GM21528 (cell line): ENCODE results near the gene PLEKHA6.

Source experiments
- ATAC-seq: cut with Tn5 transposase; IDR thresholded peaks from one replicate; pipeline ENCODE4 v1.9.1; 2021; ENCODE audit warnings: mild to moderate bottlenecking, moderate library complexity; ENCODE audit not compliant: unreplicated experiment, low FRiP score

The PLEKHA6 gene

DNA sequence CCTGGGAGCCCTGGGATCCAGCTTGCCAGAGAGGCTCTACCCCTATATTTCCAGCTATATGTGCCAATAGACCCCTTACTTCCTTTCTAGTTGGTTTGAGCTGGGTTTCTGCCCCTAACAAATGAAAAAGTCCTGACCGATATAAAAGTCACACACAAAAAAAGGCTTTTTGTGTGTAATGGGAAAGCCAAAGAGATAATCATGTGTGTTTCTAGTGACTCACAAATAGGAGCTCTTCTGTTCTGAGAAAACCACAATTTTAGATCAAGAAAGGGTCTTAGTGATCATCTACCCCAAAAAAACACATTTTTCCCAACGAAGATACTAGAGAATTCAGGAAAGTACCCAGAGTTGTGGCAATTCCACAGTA is 23.0 kb upstream of the PLEKHA6 start:
- no peak for ATAC-seq

DNA sequence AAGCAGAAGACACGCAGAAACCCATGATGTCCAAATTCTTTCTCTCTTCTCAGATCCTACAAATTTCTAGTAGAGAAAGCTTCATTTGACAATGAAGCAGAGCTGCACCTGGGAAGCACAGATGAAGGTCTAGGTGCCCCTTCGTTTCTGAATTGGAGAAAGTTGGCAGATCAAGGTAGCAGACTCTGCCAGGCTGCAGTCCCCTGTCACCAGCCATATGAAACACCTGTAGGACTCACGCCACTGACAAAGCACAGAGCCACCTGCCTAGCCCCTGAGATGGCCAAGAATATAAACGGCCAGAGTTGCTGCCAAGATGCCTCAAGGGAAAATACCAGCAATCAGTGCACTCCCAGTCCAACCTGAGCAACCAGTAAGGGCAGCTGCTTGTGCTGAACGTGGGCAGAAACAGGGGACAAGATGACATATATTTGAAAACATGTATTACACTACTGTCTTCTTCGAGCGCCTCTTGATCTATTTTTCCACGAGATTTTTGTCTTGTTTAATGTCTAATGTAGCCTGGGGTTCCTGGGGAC is 20.6 kb upstream of the PLEKHA6 start:
- no peak for ATAC-seq

DNA sequence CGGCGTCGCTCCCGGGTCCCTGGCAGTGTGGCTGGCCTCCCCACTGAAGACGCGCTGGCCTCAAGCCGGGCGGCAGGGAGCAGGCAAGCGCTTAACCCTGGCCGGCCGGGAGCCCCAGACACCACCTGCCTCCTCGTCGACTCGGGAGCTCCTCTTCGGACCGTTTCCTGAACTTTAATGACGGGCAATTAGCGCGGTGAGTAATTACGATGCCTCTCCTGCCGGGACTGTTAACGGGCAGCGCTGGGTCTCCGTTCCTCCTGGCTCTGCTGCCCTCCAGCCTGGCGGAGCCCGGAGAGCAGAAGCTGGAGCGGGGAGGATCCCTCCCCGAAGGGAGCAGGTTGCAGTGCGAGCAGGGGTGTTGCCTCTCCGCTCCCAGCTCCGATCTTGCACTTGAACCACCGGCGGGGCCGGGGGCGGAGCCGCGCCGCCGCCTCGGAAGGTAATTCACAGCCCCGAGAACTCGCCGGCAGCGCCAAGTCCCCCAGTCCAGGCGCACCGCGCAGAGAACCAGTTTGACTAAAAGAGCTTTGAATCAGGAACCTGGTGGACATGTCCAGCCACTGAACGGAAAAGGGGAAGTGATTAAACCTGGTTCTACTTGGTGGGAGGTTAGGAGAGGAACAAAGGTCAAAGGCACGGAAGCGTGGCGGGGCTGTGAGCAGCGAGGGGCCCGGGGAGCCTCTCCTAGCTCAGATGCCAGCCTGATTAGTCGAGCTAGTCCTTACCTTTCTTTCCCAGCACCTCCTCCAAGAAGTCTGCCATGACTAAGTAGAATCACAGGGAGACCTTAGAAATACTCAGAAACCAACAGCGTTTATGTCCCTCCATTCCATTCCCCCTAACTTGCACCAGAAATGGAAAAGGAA is 18.3 kb upstream of the PLEKHA6 start:
- ATAC-seq = no peak

GRCh38 chr1:204376919-204377799 is 17.4 kb upstream of the PLEKHA6 start:
- ATAC-seq = no peak

GRCh38 chr1:204376465-204376864 is 16.7 kb upstream of the PLEKHA6 start:
- no peak for ATAC-seq

GRCh38 chr1:204373911-204374310 is 14.2 kb upstream of the PLEKHA6 start:
- ATAC-seq = no peak

DNA sequence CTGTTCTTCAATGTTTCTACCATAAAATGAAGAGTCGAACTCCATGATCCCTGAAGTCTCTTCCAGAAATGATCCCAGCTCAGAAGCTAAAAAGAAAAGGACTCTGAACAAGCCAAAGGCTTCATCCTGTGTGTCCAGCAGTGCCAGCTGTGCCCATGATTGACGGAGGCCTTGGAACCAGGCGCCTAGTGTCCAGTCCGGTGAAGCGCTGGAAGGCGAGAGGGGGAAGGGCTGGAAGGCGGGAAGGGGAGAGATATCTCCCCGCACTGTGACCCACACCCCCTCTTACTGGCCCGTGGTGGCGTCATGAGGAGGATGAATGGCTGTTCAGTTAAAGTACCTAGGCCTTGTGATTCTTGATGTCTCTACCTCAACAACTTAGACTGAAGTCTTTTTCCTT is 10.4 kb upstream of the PLEKHA6 start:
- ATAC-seq = no peak

DNA sequence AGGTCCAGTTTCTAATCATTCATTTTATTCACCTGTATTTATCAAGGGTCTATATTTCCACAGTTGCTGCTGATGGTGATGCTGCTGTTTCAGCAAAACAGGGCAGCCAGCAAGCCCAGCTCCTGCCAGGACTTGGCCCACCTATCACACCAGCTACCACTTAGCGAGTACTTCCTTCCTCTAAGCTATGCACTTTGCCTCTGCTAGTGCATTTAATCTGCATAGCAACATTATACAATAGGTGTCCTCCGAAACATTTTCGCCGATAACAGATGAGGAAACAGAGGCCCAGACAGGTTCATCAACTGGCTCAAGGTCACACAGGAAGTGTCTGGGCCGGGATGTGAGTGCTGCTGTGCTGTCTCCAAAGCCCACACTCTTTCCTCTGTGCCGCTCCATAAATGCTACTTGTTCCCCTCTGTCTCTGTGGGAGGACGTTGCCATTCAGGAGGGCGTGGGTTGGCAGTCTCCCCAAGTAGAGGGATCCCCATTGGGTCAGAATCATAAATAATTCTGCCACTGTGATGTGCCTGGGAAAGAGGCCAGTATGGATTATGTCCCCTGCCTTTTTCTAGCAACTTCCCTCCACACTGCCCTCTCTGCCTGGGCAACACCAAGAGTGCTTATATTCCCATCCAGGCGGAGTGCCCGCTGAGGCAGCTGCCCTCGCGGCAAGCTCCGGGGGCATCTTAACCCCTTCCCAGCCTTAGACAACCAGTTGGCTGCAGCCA is 9.4 kb upstream of the PLEKHA6 start:
- no peak for ATAC-seq

GRCh38 chr1:204367956-204368355 is 8.2 kb upstream of the PLEKHA6 start:
- ATAC-seq = no peak

GRCh38 chr1:204367193-204367858 is 7.6 kb upstream of the PLEKHA6 start:
- no peak for ATAC-seq

DNA sequence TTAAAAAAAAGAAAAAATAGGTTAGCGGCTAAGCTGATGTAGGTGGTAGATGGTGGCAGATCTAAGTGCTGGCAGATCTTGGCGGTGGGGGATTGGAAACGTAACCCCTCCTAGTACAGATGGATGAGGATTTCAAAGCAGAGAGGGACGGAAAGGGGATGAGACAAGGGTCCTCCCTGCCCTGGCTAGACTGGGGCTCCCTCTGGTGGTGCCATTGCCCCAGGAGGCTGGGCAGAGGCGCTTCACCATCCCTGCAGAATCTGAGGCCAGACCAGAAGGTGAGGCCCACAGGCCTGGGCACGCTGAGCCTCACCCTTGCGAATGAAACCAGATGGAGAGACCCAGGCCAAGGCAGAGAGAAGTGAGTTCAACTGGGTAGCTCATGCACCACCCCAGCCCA is 7.0 kb upstream of the PLEKHA6 start:
- ATAC-seq = no peak

DNA sequence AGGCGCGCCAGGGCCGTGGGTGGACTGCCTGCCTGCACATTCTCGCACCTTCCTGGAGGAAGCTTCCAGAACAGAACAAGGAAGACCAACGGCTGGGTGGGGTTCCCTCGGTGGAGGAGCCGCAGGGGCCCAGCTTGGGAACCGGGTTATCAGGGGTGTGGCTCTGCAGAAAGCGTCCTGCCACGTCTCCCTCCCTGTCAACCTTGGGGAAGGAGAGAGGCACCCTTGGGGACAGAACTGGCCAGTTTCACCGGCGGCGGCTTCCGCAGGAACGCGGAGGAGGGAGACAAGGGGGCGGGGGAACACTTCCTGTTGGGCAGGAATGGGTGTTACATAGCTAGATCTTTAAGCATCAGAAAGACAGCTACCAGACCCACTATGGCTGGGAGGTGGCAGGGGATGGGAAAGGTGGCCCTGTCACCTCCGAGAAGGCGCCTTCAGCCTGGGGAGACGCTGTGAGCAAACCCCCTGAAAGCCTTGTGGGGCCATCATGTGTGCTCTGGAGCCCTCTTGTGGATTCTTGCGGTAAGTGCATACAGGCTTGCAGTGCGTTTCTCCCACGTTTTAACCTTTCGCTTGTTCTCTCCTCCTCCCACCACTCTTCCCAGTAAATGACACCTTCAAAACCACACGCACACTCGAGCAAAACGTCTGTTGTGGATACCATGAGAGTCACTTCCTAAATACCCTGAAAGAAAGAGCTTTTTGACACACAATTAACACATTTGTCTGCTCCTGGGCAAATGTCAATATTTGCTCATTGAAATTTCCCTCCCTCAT is 3.8 kb upstream of the PLEKHA6 start:
- peak; percentile 62 for ATAC-seq

DNA sequence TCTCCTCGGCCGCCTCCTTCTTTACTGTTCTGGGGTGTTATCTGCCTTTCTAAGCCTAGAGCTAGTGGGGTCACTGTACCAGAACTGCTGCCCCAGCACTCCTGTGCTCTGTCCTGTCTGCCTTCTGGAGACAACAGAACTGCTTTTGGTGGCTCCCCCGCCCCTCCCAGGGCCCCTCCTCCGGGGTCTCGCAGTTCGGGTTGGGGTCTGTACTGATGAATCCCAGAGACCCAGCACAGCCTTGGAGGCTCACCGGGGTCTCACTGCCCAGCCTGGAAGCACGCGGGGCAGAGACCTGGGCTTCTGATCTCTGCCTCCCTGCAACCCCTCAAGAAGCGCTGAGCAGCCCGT is 3.2 kb upstream of the PLEKHA6 start:
- no peak for ATAC-seq

DNA sequence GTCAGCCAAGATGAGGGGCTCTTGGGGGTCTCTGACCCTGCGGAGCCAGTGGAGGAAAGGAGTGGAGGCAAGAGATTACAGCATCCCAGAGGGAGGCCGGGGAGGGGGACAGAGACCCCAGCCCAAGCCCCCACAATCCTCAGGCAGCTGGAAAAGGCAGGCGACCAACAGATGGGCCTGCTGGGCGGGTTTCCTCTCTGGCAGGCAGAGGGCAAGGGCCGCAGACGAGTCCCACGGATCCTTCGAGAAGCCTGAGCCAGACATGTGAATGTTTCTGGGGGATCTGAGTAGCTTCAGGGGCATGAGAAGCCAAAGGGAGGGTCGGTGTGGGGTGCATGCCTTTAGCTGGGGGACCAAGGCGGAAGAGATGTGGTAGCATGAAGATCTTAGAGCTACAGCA is 2.1 kb upstream of the PLEKHA6 start:
- ATAC-seq = no peak

GRCh38 chr1:204361341-204361771 is 1.6 kb upstream of the PLEKHA6 start:
- no peak for ATAC-seq

- ATAC-seq = no peak
Observed at GRCh38 chr1:204360314-204360713, 585 bp upstream of the PLEKHA6 start.

GRCh38 chr1:204359131-204359473 is 627 bp downstream of the PLEKHA6 start:
- ATAC-seq = no peak

DNA sequence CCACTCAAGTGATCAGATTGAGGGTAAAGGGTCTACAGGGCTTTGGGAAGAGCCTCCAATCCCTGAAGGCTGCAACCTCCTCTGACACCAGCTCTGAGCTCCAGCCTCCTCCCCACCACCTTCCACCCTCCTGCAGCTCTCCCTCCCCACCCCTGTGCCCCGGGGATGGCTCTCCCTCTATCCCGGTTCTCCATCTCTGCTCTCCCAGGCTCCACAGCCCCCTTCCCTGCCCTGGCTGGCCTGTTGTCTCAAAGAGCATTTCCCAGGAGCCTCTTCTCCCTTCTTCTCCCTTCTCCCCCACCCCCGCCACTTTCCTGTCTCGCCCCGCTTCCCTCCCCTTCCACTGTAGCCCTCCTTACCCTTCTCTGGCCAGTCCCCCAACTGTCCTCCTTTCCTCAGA is 1.1 kb downstream of the PLEKHA6 start:
- no peak for ATAC-seq
